SH-SY5Y (cell line): ENCODE measurements around the gene TRIM2.

ENCODE experiments used
- GATA2 ChIP-seq: IDR thresholded peaks from 2 replicates; pipeline ENCODE4 v1.6.1; 2011; ENCODE audit warnings: mild to moderate bottlenecking, low read depth, low read length
- GATA3 ChIP-seq: IDR thresholded peaks from 2 replicates; pipeline ENCODE4 v1.6.1; 2011; ENCODE audit warnings: low read depth, mild to moderate bottlenecking, low read length, moderate library complexity

Gene TRIM2

GRCh38 chr4:153210727-153211126 lies 6.5 kb downstream of the TRIM2 start:
- TF ChIP-seq GATA3 (no peak), GATA2 (no peak)

GRCh38 chr4:153211986-153212728 lies 7.9 kb downstream of the TRIM2 start:
- TF ChIP-seq GATA2 (no peak), GATA3 (no peak)

GRCh38 chr4:153212736-153213135 lies 8.5 kb downstream of the TRIM2 start:
- TF ChIP-seq GATA3: no peak
- no peak for TF ChIP-seq GATA2

GRCh38 chr4:153215921-153216320 lies 11.7 kb downstream of the TRIM2 start:
- no peak for TF ChIP-seq GATA2
- no peak for TF ChIP-seq GATA3

GRCh38 chr4:153216546-153216945 lies 12.3 kb downstream of the TRIM2 start:
- no peak for TF ChIP-seq GATA2
- TF ChIP-seq GATA3: no peak

- TF ChIP-seq GATA3: no peak
Observed at GRCh38 chr4:153217440-153217839, 13.2 kb downstream of the TRIM2 start.

- TF ChIP-seq GATA2 (no peak), GATA3 (no peak)
Observed at GRCh38 chr4:153218961-153219360, 14.7 kb downstream of the TRIM2 start.

GRCh38 chr4:153220682-153221395 lies 16.6 kb downstream of the TRIM2 start:
- no peak for TF ChIP-seq GATA2
- TF ChIP-seq GATA3: no peak

GRCh38 chr4:153221783-153222706 lies 17.8 kb downstream of the TRIM2 start:
- TF ChIP-seq GATA3 (no peak), GATA2 (0 out of 2 replicates have a peak, but pooled peaks have one; percentile 36)

- TF ChIP-seq GATA3: no peak
- TF ChIP-seq GATA2: no peak
Observed at GRCh38 chr4:153222707-153223426, 18.6 kb downstream of the TRIM2 start.

GRCh38 chr4:153223427-153223801 lies 19.2 kb downstream of the TRIM2 start:
- TF ChIP-seq GATA3 (no peak), GATA2 (no peak)

- TF ChIP-seq GATA3 (no peak), GATA2 (no peak)
Observed at GRCh38 chr4:153223930-153224329, 19.7 kb downstream of the TRIM2 start.

GRCh38 chr4:153224474-153224873 lies 20.2 kb downstream of the TRIM2 start:
- TF ChIP-seq GATA3: no peak
